ENCODE data around the gene OSBPL6.

OSBPL6 gene

DNA sequence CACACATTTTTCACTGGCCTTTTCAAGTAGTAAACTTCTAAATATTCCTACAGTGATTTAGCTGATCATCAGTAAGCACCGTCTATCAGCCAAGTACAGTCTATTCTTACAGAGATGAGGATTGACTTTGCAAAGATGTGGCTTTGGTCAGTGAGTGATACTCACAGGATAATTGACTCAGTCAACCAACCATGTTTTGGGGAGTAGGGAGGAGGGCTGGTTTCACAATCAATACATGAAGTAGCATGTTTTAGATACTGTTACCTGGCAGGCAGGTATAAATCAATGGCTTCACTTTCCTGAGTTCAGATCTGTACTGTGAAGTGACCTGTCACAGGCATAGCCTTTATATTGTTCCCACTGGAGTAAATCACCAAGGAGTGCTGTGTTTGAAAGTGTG lies 27.2 kb downstream of the OSBPL6 start:
- Histone ChIP-seq H3K4me1 (no peaks in the 10 kb centered on the region), H3K27ac (no peak overlapping the region), H2AFZ (no peak overlapping the region)

GRCh38 chr2:178223806-178224205 lies 29.5 kb downstream of the OSBPL6 start:
- H3K79me2 ChIP-seq, result no peaks in the 10 kb centered on the region
- H3K9ac ChIP-seq, result no peak overlapping the region
- no peak overlapping the region for H3K4me3 ChIP-seq (ENCODE audit: low read depth, low read length)
- TF ChIP-seq, protein P1, sequence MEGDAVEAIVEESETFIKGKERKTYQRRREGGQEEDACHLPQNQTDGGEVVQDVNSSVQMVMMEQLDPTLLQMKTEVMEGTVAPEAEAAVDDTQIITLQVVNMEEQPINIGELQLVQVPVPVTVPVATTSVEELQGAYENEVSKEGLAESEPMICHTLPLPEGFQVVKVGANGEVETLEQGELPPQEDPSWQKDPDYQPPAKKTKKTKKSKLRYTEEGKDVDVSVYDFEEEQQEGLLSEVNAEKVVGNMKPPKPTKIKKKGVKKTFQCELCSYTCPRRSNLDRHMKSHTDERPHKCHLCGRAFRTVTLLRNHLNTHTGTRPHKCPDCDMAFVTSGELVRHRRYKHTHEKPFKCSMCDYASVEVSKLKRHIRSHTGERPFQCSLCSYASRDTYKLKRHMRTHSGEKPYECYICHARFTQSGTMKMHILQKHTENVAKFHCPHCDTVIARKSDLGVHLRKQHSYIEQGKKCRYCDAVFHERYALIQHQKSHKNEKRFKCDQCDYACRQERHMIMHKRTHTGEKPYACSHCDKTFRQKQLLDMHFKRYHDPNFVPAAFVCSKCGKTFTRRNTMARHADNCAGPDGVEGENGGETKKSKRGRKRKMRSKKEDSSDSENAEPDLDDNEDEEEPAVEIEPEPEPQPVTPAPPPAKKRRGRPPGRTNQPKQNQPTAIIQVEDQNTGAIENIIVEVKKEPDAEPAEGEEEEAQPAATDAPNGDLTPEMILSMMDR (IDR thresholded peaks at IDR 0.05), result no peak
- H2AFZ ChIP-seq, result no peak overlapping the region
- no peak overlapping the region for H3K4me2 ChIP-seq (ENCODE audit: low read length)
- no peaks in the 10 kb centered on the region for H3K36me3 ChIP-seq (ENCODE audit: control insufficient read depth, insufficient read depth, low read length)
- no peaks in the 10 kb centered on the region for H3K9me3 ChIP-seq (ENCODE audit: control insufficient read depth, low read length)
- no peaks in the 10 kb centered on the region for H3K4me1 ChIP-seq
- H3K27ac ChIP-seq, result no peak overlapping the region
- H3K27me3 ChIP-seq (ENCODE audit: control insufficient read depth, insufficient read depth, low read length), result no peaks in the 10 kb centered on the region

More for the DNA sequence above, 27.2 kb downstream of the OSBPL6 start:
- H3K27me3 ChIP-seq (ENCODE audit: control insufficient read depth, insufficient read depth, low read length), result no peaks in the 10 kb centered on the region
- TF ChIP-seq, protein P1 (IDR thresholded peaks at IDR 0.05), result no peak
- no peak overlapping the region for H3K4me2 ChIP-seq (ENCODE audit: low read length)
- H3K4me3 ChIP-seq (ENCODE audit: low read depth, low read length), result no peak overlapping the region
- no peaks in the 10 kb centered on the region for H3K79me2 ChIP-seq
- H3K9me3 ChIP-seq (ENCODE audit: control insufficient read depth, low read length), result no peaks in the 10 kb centered on the region
- no peaks in the 10 kb centered on the region for H3K36me3 ChIP-seq (ENCODE audit: control insufficient read depth, insufficient read depth, low read length)
- H3K9ac ChIP-seq, result no peak overlapping the region

DNA sequence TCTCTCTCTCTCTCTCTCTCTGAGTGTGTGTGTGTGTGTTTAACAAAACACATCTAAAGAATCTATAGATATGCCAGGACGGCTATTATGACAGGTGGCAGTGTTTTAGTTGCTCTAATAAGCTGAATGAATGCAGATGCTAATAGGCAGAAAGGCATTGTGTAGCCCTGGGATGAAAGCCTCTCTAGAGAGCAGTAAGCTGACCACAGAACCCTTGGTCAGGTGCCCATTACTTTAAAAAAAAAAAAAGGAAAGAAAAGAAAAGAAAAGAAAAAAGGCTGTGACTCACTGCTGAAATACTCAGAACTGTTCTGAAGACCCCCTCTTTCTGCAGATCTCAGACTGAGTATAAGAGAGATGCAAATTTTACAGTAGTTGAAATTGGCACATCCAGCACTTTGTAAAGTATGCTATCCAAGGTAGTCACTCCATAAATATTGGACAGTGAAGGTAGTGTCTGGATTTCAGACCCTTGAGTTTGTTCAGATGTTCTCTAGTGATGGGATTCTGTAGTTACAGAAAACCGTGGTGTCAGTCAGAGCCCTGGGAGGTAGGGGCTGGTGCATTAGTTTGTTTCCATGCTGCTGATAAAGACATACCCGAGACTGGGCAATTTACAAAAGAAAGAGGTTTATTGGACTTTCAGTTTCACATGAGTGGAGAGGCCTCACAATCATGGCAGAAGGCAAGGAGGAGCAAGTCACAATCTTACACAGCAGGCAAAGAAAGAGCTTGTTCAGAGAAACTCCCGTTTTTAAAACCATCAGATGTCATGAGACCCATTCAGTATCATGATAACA lies 30.9 kb downstream of the OSBPL6 start:
- Histone ChIP-seq H3K9ac (no peak overlapping the region), H3K27me3 (ENCODE audit: control insufficient read depth, insufficient read depth, low read length) (no peaks in the 10 kb centered on the region), H3K27ac (no peak overlapping the region), H3K4me3 (ENCODE audit: low read depth, low read length) (no peak overlapping the region), H2AFZ (no peak overlapping the region), H3K9me3 (ENCODE audit: control insufficient read depth, low read length) (no peaks in the 10 kb centered on the region), H3K4me2 (ENCODE audit: low read length) (no peak overlapping the region), H3K36me3 (ENCODE audit: control insufficient read depth, insufficient read depth, low read length) (no peaks in the 10 kb centered on the region), H3K4me1 (no peaks in the 10 kb centered on the region), H3K79me2 (no peaks in the 10 kb centered on the region)
- TF ChIP-seq, protein P1 (IDR thresholded peaks at IDR 0.05), result no peak

DNA sequence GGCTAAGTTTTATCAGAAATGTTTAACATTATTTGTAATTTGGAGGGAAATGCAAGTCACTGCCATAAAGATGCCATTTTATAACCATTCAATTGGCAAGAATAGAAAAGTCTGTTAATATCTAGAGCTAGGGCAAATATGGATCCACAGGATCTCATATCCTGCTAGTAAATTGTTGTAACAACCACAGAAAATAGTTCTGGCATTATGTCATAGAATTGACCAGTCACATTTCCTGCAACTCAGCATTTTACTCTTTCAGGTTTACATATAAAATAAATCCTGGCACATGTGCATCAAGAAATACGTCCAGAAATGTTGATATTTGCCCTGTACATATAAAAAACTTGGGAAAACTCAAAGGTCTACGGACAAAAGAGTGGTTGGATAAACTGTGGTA lies 32.9 kb downstream of the OSBPL6 start:
- Histone ChIP-seq H3K9me3 (ENCODE audit: control insufficient read depth, low read length) (no peaks in the 10 kb centered on the region), H3K4me2 (ENCODE audit: low read length) (no peak overlapping the region), H3K4me3 (ENCODE audit: low read depth, low read length) (no peak overlapping the region)

More for the DNA sequence above, 32.9 kb downstream of the OSBPL6 start:
- Histone ChIP-seq H3K27me3 (ENCODE audit: control insufficient read depth, insufficient read depth, low read length) (no peaks in the 10 kb centered on the region), H2AFZ (no peak overlapping the region), H3K79me2 (no peaks in the 10 kb centered on the region), H3K9ac (no peak overlapping the region), H3K4me1 (no peaks in the 10 kb centered on the region), H3K36me3 (ENCODE audit: control insufficient read depth, insufficient read depth, low read length) (no peaks in the 10 kb centered on the region), H3K27ac (no peak overlapping the region)
- TF ChIP-seq, protein P1 (IDR thresholded peaks at IDR 0.05), result no peak

Data from parathyroid adenoma (tissue), 2 donors.